ENCODE data around the gene NOS1AP. TPM values are rescaled to one million over a fixed set of nuclear protein-coding genes. Genes with fewer than 3 reads are reported as not detected.

The NOS1AP gene
- total RNA-seq = 0.07 and 1.6 TPM in 2 replicates

GRCh38 chr1:162069334-162070093, at the start of gene NOS1AP:
Gene NOS1AP, plus strand, starts transcription at chr1:162069691. Its CDS starts 487 bp downstream, at chr1:162070178.

GRCh38 chr1:162023547-162024501, 45.7 kb upstream of the NOS1AP start, which contains the start of gene OLFML2B:
Gene OLFML2B, minus strand, starts transcription at chr1:162023869. Its CDS starts 439 bp downstream, at chr1:162023430.

GRCh38 chr1:162376691-162377090, 307.2 kb downstream of the NOS1AP start, which contains the start of gene SPATA46:
Gene SPATA46, minus strand, starts transcription at chr1:162376854. Its CDS starts 64 bp downstream, at chr1:162376790.

GRCh38 chr1:162381383-162381782, 311.9 kb downstream of the NOS1AP start, which contains the start of gene C1orf226:
Gene C1orf226, plus strand, starts transcription at chr1:162381728. Its CDS starts 174 bp downstream, at chr1:162381902.

GRCh38 chr1:162412002-162412401, 342.5 kb downstream of the NOS1AP start, which contains the start of gene SH2D1B:
Gene SH2D1B, minus strand, starts transcription at chr1:162412136. Its CDS starts 120 bp downstream, at chr1:162412016.

Other genes starting within 250 kb of the NOS1AP start
- gene OLFML2B, start 45.8 kb upstream of the NOS1AP start, total RNA-seq = not detected in 2 replicates

Data from airway epithelial cell (primary cell).